Measurements from ENCODE around the gene LARP4B.

The LARP4B gene

GRCh38 chr10:822661-823367, 108.7 kb downstream of the LARP4B start:
- no peak for DNase-seq

- no peak for DNase-seq
Measured at GRCh38 chr10:822197-822596, 109.3 kb downstream of the LARP4B start.

- DNase-seq = no peak
Measured at GRCh38 chr10:821322-821721, 110.2 kb downstream of the LARP4B start.

- DNase-seq = no peak
Measured at GRCh38 chr10:819816-820215, 111.7 kb downstream of the LARP4B start.

- no peak for DNase-seq
Measured at GRCh38 chr10:819326-819725, 112.2 kb downstream of the LARP4B start.

- DNase-seq = no peak
Measured at GRCh38 chr10:818526-819220, 112.8 kb downstream of the LARP4B start.

GRCh38 chr10:818010-818409, 113.5 kb downstream of the LARP4B start:
- DNase-seq = no peak

- DNase-seq = no peak
Measured at GRCh38 chr10:817371-817770, 114.1 kb downstream of the LARP4B start.

- no peak for DNase-seq
Measured at GRCh38 chr10:816958-817357, 114.5 kb downstream of the LARP4B start.

GRCh38 chr10:816091-816477, 115.4 kb downstream of the LARP4B start:
- DNase-seq = no peak

GRCh38 chr10:815338-816090, 116.0 kb downstream of the LARP4B start:
- DNase-seq = no peak

GRCh38 chr10:814536-815302, 116.8 kb downstream of the LARP4B start:
- no peak for DNase-seq

- no peak for DNase-seq
Measured at GRCh38 chr10:813286-813685, 118.2 kb downstream of the LARP4B start.

GRCh38 chr10:812787-813186, 118.7 kb downstream of the LARP4B start:
- no peak for DNase-seq

- DNase-seq = no peak
Measured at GRCh38 chr10:811379-812175, 119.9 kb downstream of the LARP4B start.

- DNase-seq = no peak
Measured at GRCh38 chr10:810351-810846, 121.1 kb downstream of the LARP4B start.

GRCh38 chr10:809671-810350, 121.7 kb downstream of the LARP4B start:
- DNase-seq = no peak

- DNase-seq = no peak
Measured at GRCh38 chr10:807958-808353, 123.5 kb downstream of the LARP4B start.

GRCh38 chr10:807163-807957, 124.1 kb downstream of the LARP4B start:
- DNase-seq = no peak

GRCh38 chr10:806451-807162, 124.9 kb downstream of the LARP4B start:
- DNase-seq = no peak

All from activated CD4-positive, CD25-positive, alpha-beta regulatory T cell (primary cell).